PC-9 (cell line): ENCODE data around the gene C5orf34. TPM values are rescaled to one million over a fixed set of nuclear protein-coding genes. Genes with fewer than 3 reads are reported as not detected.

ENCODE experiments used
- BruUV-seq: library from RNA; stranded (reverse); fragments of 400-500 nt; replicated peaks from 2 replicates; lab custom pipeline; 2021; lab: Mats Ljungman, UMichigan
- CTCF ChIA-PET: fragments of 300-600 bp; sonication (Branson Sonifier 250); formaldehyde crosslinking; loops from one replicate; lab custom pipeline; 2022; ENCODE audit warnings: antibody characterized with exemption; lab: Charles Lee
- POLR2A ChIA-PET: fragments of 300-600 bp; sonication (Branson Sonifier 250); formaldehyde crosslinking; loops from one replicate; lab custom pipeline; 2022; ENCODE audit warnings: antibody characterized with exemption; ENCODE audit not compliant: unreplicated experiment; lab: Charles Lee
- DNase-seq, 2 experiments: peaks; one replicate each; pipeline versions ENCODE4 v3.0.0 to v3.0.0-alpha.2; 2015 to 2022; ENCODE audit warnings: mixed read lengths in 1 of 2
- H2AFZ ChIP-seq: fragments of 200-600 bp; sonication (generic); 2 replicates; pipeline ENCODE4 v1.8.1; 2017; ENCODE audit warnings: antibody characterized with exemption
- H3F3A ChIP-seq: fragments of 200-600 bp; sonication (generic); 2 replicates; pipeline ENCODE4 v1.8.1; 2017; ENCODE audit warnings: antibody characterized with exemption, mild to moderate bottlenecking, low read depth; ENCODE audit not compliant: insufficient read depth
- H3K27ac ChIP-seq: fragments of 200-600 bp; sonication (generic); 2 replicates; pipeline ENCODE4 v1.6.1; 2016; ENCODE audit warnings: mixed run types
- H3K27me3 ChIP-seq: fragments of 200-600 bp; sonication (generic); 2 replicates; pipeline ENCODE4 v1.6.1; 2016; ENCODE audit warnings: low read depth, mixed run types; ENCODE audit not compliant: insufficient read depth
- H3K36me3 ChIP-seq: fragments of 200-600 bp; sonication (generic); 2 replicates; pipeline ENCODE4 v1.6.1; 2016; ENCODE audit warnings: low read depth, mixed run types
- H3K4me1 ChIP-seq: fragments of 200-600 bp; sonication (generic); replicated peaks from 2 replicates; pipeline ENCODE4 v1.6.1; 2016; ENCODE audit warnings: mixed run types; ENCODE audit not compliant: insufficient read depth
- H3K4me2 ChIP-seq: fragments of 200-600 bp; sonication (generic); 2 replicates; pipeline ENCODE4 v1.6.1; 2017; ENCODE audit warnings: mixed run types
- H3K4me3 ChIP-seq: fragments of 200-600 bp; sonication (generic); 2 replicates; pipeline ENCODE4 v1.6.1; 2016; ENCODE audit warnings: mixed run types
- H3K79me2 ChIP-seq: fragments of 200-600 bp; sonication (generic); 2 replicates; pipeline ENCODE4 v1.6.1; 2017; ENCODE audit warnings: low read depth, mixed run types
- H3K9me2 ChIP-seq: fragments of 200-600 bp; sonication (generic); 2 replicates; pipeline ENCODE4 v1.8.1; 2017; ENCODE audit warnings: mild to moderate bottlenecking; ENCODE audit not compliant: insufficient read depth
- H3K9me3 ChIP-seq: fragments of 200-600 bp; sonication (generic); 2 replicates; pipeline ENCODE4 v1.8.1; 2016; ENCODE audit warnings: low read depth; ENCODE audit not compliant: insufficient read depth
- H4K20me1 ChIP-seq: fragments of 200-600 bp; sonication (generic); 2 replicates; pipeline ENCODE4 v1.8.1; 2017; ENCODE audit not compliant: insufficient read depth
- EZH2 ChIP-seq: fragments of 200-600 bp; sonication (generic); IDR thresholded peaks from 2 replicates; pipeline ENCODE4 v1.8.0; 2017; ENCODE audit warnings: antibody characterized with exemption, low read depth
- intact Hi-C: fragments of 100-400 bp; cut with micrococcal nuclease; formaldehyde crosslinking; loops from one replicate; pipeline ENCODE4 v1.10.0; 2022; ENCODE audit not compliant: unreplicated experiment
- total RNA-seq: library from RNA; stranded (reverse); gene quantifications from 2 replicates; pipeline ENCODE4 v1.2.3, GENCODE V29; 2021
- TF ChIP-seq, protein P1 (sequence below): fragments of 200-600 bp; sonication (generic); conservative IDR thresholded peaks from 2 replicates; pipeline ENCODE4 v1.6.1; 2017; ENCODE audit warnings: mixed run types, antibody characterized with exemption, mild to moderate bottlenecking, moderate library complexity

C5orf34 gene
- total RNA-seq, 1 experiment from 2014 or later, result 22.6 TPM

DNA sequence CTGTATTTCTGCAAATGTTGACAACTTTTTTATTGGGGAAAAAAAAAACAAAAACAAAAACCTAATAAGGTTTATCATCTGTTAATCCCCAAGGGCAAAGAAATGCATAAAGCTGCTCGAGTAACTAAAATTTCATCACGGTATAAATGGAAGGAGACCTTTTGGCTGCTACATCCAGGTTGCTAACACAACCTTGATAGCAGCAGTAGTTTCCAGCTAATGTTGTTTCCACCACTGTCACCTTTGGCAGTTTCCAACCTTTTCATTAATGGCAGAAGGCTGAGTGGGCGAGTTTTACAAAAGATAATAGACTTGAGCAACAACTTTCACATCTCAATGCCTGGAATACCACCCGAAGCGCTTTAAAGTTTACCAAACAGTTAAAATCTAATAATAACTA lies 33.4 kb upstream of the C5orf34 start:
- intact Hi-C loops, result no loop called here
- no peak overlapping the region for H3K27ac ChIP-seq
- H3K4me3 ChIP-seq, result no peak overlapping the region
- no TSS peak for BruUV-seq
- peaks cover 68% of the 10 kb centered on the region for H4K20me1 ChIP-seq
- no peak overlapping the region for H2AFZ ChIP-seq
- no peaks in the 10 kb centered on the region for H3K9me2 ChIP-seq
- DNase-seq, result no peak
- H3K4me1 ChIP-seq, result 0 out of 2 replicates have a peak, but pooled peaks cover 4% of the 10 kb centered on the region
- no peaks in the 10 kb centered on the region for H3K9me3 ChIP-seq
- H3K79me2 ChIP-seq, result peaks cover 53% of the 10 kb centered on the region
- ChIA-PET CTCF (no interaction called here), POLR2A (interaction anchor here (0.6 kb wide), 1 partner anchor 67 kb away, joined by 6 read pairs; no protein-coding TSS in a partner anchor)
- H3K36me3 ChIP-seq, result peaks cover 82% of the 10 kb centered on the region
- H3K27me3 ChIP-seq, result no peaks in the 10 kb centered on the region
- peaks cover 6% of the 10 kb centered on the region for H3F3A ChIP-seq
- no peak overlapping the region for H3K4me2 ChIP-seq
- TF ChIP-seq, protein P1, sequence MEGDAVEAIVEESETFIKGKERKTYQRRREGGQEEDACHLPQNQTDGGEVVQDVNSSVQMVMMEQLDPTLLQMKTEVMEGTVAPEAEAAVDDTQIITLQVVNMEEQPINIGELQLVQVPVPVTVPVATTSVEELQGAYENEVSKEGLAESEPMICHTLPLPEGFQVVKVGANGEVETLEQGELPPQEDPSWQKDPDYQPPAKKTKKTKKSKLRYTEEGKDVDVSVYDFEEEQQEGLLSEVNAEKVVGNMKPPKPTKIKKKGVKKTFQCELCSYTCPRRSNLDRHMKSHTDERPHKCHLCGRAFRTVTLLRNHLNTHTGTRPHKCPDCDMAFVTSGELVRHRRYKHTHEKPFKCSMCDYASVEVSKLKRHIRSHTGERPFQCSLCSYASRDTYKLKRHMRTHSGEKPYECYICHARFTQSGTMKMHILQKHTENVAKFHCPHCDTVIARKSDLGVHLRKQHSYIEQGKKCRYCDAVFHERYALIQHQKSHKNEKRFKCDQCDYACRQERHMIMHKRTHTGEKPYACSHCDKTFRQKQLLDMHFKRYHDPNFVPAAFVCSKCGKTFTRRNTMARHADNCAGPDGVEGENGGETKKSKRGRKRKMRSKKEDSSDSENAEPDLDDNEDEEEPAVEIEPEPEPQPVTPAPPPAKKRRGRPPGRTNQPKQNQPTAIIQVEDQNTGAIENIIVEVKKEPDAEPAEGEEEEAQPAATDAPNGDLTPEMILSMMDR, result no peak
- no peak for TF ChIP-seq EZH2

DNA sequence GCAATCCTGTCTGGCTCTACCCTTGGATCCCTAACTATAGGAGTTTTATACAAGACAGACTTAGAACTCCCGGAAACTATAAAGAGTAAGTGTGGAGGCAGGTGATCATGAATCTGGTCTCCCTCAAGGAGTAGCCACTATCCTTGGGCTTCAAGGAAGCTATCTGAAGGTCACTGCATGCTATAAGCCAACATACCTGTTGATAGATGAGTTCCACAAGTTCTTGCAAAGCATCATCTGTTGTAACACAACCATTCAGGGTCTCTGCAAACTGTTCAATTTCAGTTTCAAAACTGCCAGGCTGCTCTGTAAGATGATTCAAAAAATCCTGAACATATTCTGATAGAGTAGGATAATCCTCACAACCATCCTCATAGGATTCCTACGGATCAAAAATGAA lies 32.6 kb upstream of the C5orf34 start:
- TF ChIP-seq EZH2, result no peak
- TF ChIP-seq, protein P1, result no peak
- H3F3A ChIP-seq, result peaks cover 13% of the 10 kb centered on the region
- H3K4me1 ChIP-seq, result no peaks in the 10 kb centered on the region
- no peaks in the 10 kb centered on the region for H3K9me3 ChIP-seq
- H3K4me3 ChIP-seq, result no peak overlapping the region
- H3K9me2 ChIP-seq, result no peaks in the 10 kb centered on the region
- H4K20me1 ChIP-seq, result peaks cover 65% of the 10 kb centered on the region
- BruUV-seq, result no TSS peak
- peaks cover 44% of the 10 kb centered on the region for H3K79me2 ChIP-seq
- H3K27ac ChIP-seq, result no peak overlapping the region
- H3K4me2 ChIP-seq, result no peak overlapping the region
- H3K36me3 ChIP-seq, result peaks cover 82% of the 10 kb centered on the region
- ChIA-PET CTCF (interaction anchor here (0.6 kb wide), 1 partner anchor 23 kb away, joined by 3 read pairs; no protein-coding TSS in a partner anchor), POLR2A (interaction anchor here (0.6 kb wide), 1 partner anchor 67 kb away, joined by 6 read pairs; no protein-coding TSS in a partner anchor)
- H2AFZ ChIP-seq, result no peak overlapping the region
- intact Hi-C loops, result no loop called here
- no peaks in the 10 kb centered on the region for H3K27me3 ChIP-seq
- DNase-seq, result no peak

DNA sequence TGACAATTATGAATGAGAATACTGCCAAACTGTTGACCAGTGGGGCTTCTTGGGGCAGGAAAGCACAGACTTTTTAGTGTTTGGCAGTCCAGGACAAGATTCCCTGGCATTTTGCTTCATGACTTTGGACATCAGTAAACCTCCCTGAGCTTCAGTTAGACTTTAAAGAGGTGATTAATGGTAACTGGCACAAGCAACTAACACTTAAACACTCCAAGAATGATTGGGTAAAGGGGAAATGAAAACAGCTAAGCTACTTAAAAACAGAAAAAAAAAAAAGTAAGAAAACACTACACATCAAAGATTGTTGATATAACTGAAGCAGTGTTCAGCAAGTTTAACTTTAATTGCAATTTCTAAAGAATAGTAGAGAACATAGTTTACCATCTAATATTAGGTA lies 28.5 kb upstream of the C5orf34 start:
- Histone ChIP-seq H4K20me1 (peaks cover 41% of the 10 kb centered on the region), H2AFZ (no peak overlapping the region), H3K9me2 (no peaks in the 10 kb centered on the region), H3K9me3 (no peaks in the 10 kb centered on the region), H3K36me3 (peaks cover 84% of the 10 kb centered on the region), H3K79me2 (peaks cover 6% of the 10 kb centered on the region; the same call in 1 of the 2 replicates), H3K4me1 (no peaks in the 10 kb centered on the region), H3F3A (peaks cover 24% of the 10 kb centered on the region), H3K4me3 (no peak overlapping the region), H3K27me3 (no peaks in the 10 kb centered on the region), H3K4me2 (no peak overlapping the region), H3K27ac (no peak overlapping the region)
- TF ChIP-seq, protein P1, result no peak
- no peak for TF ChIP-seq EZH2
- intact Hi-C loops, result no loop called here
- ChIA-PET CTCF (no interaction called here), POLR2A (interaction anchor here (0.6 to 0.7 kb wide), 2 partner anchors 60 to 194 kb away, joined by 3 read pairs; partner anchors contain the start of gene TMEM267)
- no TSS peak for BruUV-seq
- DNase-seq, result no peak
